ENCODE results near the gene TRDMT1. TPM values are rescaled to one million over a fixed set of nuclear protein-coding genes. Genes with fewer than 3 reads are reported as not detected.

Gene TRDMT1
- total RNA-seq, 1 experiment from 2014 or later, result 20.2 TPM

- Histone ChIP-seq H3K18ac (ENCODE audit: insufficient read length, low read depth, low read length) (no peak overlapping the region), H2AK5ac (ENCODE audit: insufficient read length, low read length) (no peak overlapping the region), H2BK120ac (ENCODE audit: low read depth, low read length, poor library complexity, severe bottlenecking) (no peak overlapping the region), H3K27me3 (ENCODE audit: insufficient read depth, low read length) (no peaks in the 10 kb centered on the region), H2BK12ac (ENCODE audit: insufficient read length, low read depth, low read length) (no peak overlapping the region), H3K4ac (ENCODE audit: low read depth, low read length) (no peak overlapping the region), H4K91ac (ENCODE audit: insufficient read length, low read depth, low read length) (no peak overlapping the region), H3K23ac (ENCODE audit: insufficient read length, low read depth, low read length) (no peak overlapping the region), H4K8ac (replicated peaks; ENCODE audit: insufficient read length, low read depth, low read length) (no peak overlapping the region), H3K23me2 (ENCODE audit: insufficient read length, low read depth, low read length, poor library complexity, severe bottlenecking) (no peaks in the 10 kb centered on the region), H4K5ac (ENCODE audit: insufficient read length, low read depth, low read length) (no peak overlapping the region), H3K9me3 (ENCODE audit: control insufficient read depth, low read depth, low read length) (no peaks in the 10 kb centered on the region), H3K79me1 (ENCODE audit: insufficient read depth, low read depth, low read length, poor library complexity, severe bottlenecking) (peaks cover 4% of the 10 kb centered on the region), H2BK5ac (ENCODE audit: insufficient read length, low read length) (no peak overlapping the region), H2AFZ (ENCODE audit: low read length) (no peak overlapping the region), H3K56ac (ENCODE audit: insufficient read length, low read depth, low read length) (no peak overlapping the region), H4K20me1 (ENCODE audit: control insufficient read depth, insufficient read depth, insufficient read length) (no peaks in the 10 kb centered on the region), H3K4me2 (ENCODE audit: insufficient read depth, insufficient read length, low read length) (no peak overlapping the region), H3K27ac (ENCODE audit: insufficient read length, low read depth, low read length) (no peak overlapping the region), H2BK20ac (ENCODE audit: low read depth, low read length, poor library complexity, severe bottlenecking) (no peak overlapping the region), H3T11ph (ENCODE audit: low read length) (peak overlapping the region; percentile 53), H2BK15ac (ENCODE audit: low read depth, low read length) (no peak overlapping the region), H3K9ac (ENCODE audit: extremely low read depth, insufficient read length, low read length) (no peak overlapping the region), H3K14ac (ENCODE audit: insufficient read depth, low read length) (no peak overlapping the region), H3K4me1 (ENCODE audit: insufficient read depth, low read length) (peaks cover 9% of the 10 kb centered on the region), H3K79me2 (ENCODE audit: insufficient read depth, low read length) (no peaks in the 10 kb centered on the region)
- peak overlapping the region in 1 of 3 experiments; percentile 26; a peak in 2 of 7 replicates for H3K27ac Mint-ChIP-seq
- H3K36me3 Mint-ChIP-seq (ENCODE audit: insufficient read depth in 1 of 3, low read depth in 3 of 3), result no peaks in the 10 kb centered on the region
- no peaks in the 10 kb centered on the region for H3K9me3 Mint-ChIP-seq
- peaks cover 18 to 23% of the 10 kb centered on the region in 2 experiments for H3K4me1 Mint-ChIP-seq
- no peaks in the 10 kb centered on the region for H3K27me3 Mint-ChIP-seq (ENCODE audit: low read depth)
- WGBS (ENCODE audit: extremely low coverage, insufficient read length, low lambda C conversion rate), result no CpG with 5 or more reads among the region's 3 CpGs
- TF ChIP-seq CTCF (conservative IDR thresholded peaks at IDR 0.05), result no peak
- DNase-seq, result no peak
- H3K4me3 Mint-ChIP-seq, result no peak overlapping the region
These were observed 22.5 kb downstream of the TRDMT1 start for GRCh38 chr10:17179002-17179401.

All from H9 (cell line).